GM12891 (cell line): ENCODE data around the gene SLC38A11.
"Not testable (repeated sequence)": the region's sequence is repeated elsewhere in the genome, so short reads cannot be mapped to it uniquely, and the experiment has no call there.

Experiments used
- DNase-seq: peaks from one replicate; pipeline ENCODE4 v3.0.0; 2011; ENCODE audit warnings: low spot score; ENCODE audit not compliant: insufficient read length
- FAIRE-seq: peaks from 2 replicates; lab custom pipeline; 2011; peaks lifted over from hg19 to GRCh38; lab: Jason Lieb, UNC
- PAX5 ChIP-seq: IDR thresholded peaks from 2 replicates; pipeline ENCODE4 v1.6.1; 2011; ENCODE audit warnings: low read length, moderate library complexity, mild to moderate bottlenecking; ENCODE audit not compliant: insufficient read depth, severe bottlenecking
- POLR2A ChIP-seq: IDR thresholded peaks from 2 replicates; pipeline ENCODE4 v1.6.1; 2011; ENCODE audit warnings: low read depth, low read length, control low read depth
- POLR2AphosphoS5 ChIP-seq: IDR thresholded peaks from 2 replicates; pipeline ENCODE4 v1.6.1; 2011; ENCODE audit warnings: low read depth, low read length, control low read depth
- POU2F2 ChIP-seq: IDR thresholded peaks from 2 replicates; pipeline ENCODE4 v1.6.1; 2011; ENCODE audit warnings: low read depth, mild to moderate bottlenecking, control low read depth, low read length, moderate library complexity
- SPI1 ChIP-seq: IDR thresholded peaks from 2 replicates; pipeline ENCODE4 v1.6.1; 2011; ENCODE audit warnings: low read depth, low read length, control low read depth
- TAF1 ChIP-seq: IDR thresholded peaks from 2 replicates; pipeline ENCODE4 v1.6.1; 2011; ENCODE audit warnings: low read depth, low read length, control low read depth

The SLC38A11 gene

DNA sequence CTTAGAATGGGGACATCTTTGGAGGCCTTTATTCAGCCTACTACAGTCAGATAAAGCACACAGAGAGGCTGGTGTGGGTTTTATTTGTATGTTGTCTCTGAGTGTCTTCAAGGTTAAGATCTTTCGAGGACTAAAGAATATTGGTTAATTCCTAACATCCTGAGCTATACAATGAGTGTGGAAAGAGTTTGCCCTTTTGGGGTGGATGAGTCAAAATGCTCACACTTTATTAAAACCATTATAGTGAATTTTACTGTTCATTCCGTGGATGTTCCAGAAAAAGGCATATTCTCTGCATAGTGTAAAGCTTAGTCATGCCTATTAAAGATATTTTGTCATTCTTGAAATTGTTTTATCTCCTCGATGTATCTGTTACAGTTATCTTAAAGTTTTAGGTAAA, 29.1 kb upstream of the SLC38A11 start:
- FAIRE-seq = no peak
- no peak for DNase-seq
- TF ChIP-seq TAF1 (no peak), POLR2AphosphoS5 (no peak), POLR2A (no peak), POU2F2 (no peak), PAX5 (no peak), SPI1 (no peak)

DNA sequence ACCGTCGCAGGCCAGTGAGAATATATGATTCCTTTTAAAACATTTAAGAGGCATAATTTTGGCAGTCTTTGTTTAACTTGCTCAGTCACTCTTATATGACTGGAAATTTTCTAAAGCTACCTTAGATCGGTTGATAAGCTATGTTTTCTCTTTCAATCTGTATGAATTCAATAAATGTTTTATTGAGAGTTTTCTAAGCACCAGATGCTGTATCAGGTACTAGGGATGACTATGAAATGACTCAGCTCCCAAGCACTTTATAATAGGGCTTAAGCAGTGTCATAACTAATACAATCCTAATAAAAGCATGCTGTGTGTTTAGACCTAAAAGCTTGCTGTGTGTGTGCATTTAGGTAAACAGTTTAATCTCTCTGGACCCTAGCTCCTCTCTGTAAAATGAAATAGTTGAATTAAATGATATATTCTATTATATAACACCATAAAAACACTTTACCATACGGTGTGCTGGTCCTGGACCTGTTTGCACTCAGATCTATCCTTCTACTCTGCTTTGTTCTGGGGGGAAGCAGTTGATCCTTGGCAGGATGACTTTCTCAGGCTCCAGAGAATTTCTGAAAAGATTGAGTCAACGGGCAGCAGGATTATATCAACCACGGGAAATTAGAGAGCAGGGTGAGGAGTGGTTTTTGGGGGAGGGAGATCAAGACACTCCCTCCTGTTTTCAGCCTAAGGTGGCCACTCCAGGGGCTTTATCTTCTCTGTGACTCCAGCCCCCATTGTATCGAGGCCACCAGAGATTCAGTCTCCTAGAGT, 26.1 kb upstream of the SLC38A11 start:
- no peak for FAIRE-seq
- TF ChIP-seq PAX5 (no peak), TAF1 (no peak), POU2F2 (no peak), POLR2A (no peak), POLR2AphosphoS5 (no peak), SPI1 (no peak)
- no peak for DNase-seq

DNA sequence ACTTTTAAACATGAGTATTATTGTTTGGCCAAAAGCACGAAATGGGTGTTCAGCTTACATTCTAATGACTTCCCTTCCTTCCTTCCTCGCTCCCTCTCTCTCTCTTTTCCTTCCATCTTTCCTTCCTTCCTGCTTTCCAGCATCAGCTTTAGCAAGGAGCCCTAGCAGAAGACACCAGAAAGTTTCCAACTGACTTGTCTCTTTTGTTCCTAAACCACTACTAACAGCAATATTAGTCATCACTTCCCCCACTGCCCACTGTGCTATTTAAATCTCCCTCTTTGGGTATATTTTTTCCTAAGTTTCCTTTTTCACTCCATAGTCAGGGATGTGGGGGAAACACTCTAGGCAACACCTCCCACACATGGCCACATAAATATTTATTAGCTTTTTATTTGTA, 25.4 kb upstream of the SLC38A11 start:
- not testable (repeated sequence) for DNase-seq
- FAIRE-seq = peak; percentile 78

DNA sequence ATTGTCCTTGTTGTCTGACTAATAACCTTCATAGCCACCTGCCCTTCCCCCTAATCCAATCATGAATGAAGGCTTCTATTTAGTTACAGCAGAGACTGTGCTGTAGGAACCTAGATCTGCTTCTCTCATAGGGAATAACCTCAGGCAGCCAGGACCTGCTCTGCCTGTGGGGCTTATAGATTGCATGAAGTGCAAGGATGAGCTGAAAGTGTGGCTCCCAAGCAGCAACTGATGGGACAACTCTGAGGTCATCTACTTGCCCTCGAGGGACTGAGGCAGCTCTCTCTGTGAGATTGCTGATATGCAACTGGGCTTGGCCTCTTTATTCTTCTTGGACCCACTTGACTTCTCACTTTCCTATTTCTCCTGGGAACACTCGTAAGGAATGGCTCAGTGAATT, 23.8 kb upstream of the SLC38A11 start:
- TF ChIP-seq PAX5 = no peak
- no peak for TF ChIP-seq POU2F2
- TF ChIP-seq TAF1 = no peak
- TF ChIP-seq SPI1 = no peak
- TF ChIP-seq POLR2A = no peak
- TF ChIP-seq POLR2AphosphoS5 = no peak
- FAIRE-seq (no peak), DNase-seq (no peak)

DNA sequence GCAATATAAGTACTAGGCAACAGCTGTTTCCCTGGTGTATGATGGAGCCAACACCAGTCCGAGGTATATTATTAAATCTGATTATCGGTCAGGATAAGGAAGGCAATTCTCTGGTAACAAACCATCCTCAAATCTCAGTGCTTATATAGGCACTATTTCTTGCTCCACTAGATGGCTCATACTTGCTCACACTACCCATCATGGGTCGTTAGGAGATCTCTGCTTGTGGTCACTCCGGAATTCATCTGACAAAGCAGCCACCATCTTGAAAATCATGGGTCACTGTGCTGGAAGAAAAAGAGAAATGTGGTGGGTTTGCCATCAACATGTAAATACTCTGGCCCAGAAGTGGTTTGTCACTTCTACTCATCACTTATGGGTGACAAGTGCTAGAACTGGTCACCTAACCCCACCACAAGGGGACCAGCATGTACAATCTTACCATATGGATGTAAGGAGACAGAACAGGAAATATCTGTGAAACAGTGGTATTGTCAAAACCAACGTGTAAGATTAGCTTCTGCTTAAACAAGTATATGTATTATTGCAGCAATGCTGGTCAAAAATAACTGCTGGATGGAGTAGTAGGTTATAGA, 21.6 kb upstream of the SLC38A11 start:
- FAIRE-seq = peak; percentile 78
- not testable (repeated sequence) for DNase-seq

DNA sequence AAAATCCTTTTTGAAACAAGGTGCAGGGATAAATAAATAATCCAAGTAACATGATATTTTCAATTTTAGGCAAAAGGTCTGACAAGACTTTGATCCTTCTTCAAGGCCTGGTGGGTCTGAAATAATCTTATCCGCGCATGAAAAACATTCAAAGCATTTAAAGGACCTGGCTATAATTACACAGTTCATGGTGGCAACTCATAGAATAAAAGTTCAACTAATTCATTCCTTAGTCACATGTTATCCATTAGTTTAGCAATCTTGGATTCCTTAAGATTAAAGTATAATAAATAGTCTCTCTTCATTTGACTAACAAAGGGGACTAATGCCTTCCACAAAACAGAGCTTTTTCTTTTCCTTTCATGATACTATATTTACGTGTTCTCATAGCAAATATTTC, 21.0 kb upstream of the SLC38A11 start:
- no peak for TF ChIP-seq POLR2A
- TF ChIP-seq POU2F2 = no peak
- TF ChIP-seq POLR2AphosphoS5 = no peak
- TF ChIP-seq PAX5 = no peak
- no peak for TF ChIP-seq SPI1
- TF ChIP-seq TAF1 = no peak
- DNase-seq = no peak
- FAIRE-seq = no peak

GRCh38 chr2:164975891-164976290, 20.6 kb upstream of the SLC38A11 start:
- DNase-seq = no peak
- TF ChIP-seq PAX5 (no peak), SPI1 (no peak), TAF1 (no peak), POLR2AphosphoS5 (no peak), POU2F2 (no peak), POLR2A (no peak)
- FAIRE-seq = no peak

DNA sequence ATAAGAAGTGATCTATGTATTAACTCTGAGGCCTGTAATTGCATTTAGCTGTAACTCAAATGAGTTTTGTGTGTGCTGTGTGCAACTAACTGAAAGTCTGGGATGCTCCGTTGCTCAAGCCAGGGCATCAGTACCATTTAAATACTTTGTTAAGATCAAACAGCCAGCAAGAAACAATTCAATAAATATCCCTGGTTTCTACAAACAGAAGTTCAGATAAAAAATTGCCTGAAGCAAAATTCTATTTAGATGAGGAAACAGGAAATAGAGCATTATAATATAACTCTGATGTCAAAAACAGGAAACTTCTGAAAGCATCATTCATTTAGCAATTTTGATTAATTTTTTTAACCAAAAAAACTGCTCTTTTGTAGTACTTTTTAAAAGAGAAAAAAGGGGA, 18.9 kb upstream of the SLC38A11 start:
- DNase-seq = no peak
- TF ChIP-seq PAX5 = no peak
- no peak for TF ChIP-seq POLR2AphosphoS5
- no peak for TF ChIP-seq POLR2A
- TF ChIP-seq TAF1 = no peak
- TF ChIP-seq POU2F2 = no peak
- no peak for TF ChIP-seq SPI1
- no peak for FAIRE-seq

DNA sequence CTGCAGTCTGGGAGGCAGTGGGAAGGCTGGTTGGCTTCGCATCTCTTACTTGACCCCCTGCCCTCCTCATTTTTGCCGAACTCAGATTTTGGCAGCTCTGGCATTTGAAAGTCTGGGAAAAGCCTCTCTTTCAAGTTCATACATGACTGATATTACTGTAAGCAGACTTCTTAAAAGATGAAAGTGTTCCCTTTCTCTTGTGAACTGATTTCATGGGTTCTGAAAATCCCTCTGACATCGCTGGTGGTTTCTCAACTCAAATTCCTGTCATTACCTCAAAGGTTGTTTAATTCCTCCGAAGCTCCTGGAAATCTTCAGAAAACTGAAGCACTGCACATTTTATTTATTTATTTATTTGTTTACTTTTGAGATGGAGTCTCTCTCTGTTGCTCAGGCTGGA, 16.9 kb upstream of the SLC38A11 start:
- no peak for TF ChIP-seq POLR2AphosphoS5
- no peak for TF ChIP-seq TAF1
- no peak for TF ChIP-seq SPI1
- TF ChIP-seq POU2F2 = no peak
- TF ChIP-seq POLR2A = no peak
- TF ChIP-seq PAX5 = no peak
- FAIRE-seq = no peak
- DNase-seq = no peak

GRCh38 chr2:164969909-164970690, 14.8 kb upstream of the SLC38A11 start:
- no peak for DNase-seq
- TF ChIP-seq SPI1 (no peak), POLR2AphosphoS5 (no peak), TAF1 (no peak), POLR2A (no peak), POU2F2 (no peak), PAX5 (no peak)
- no peak for FAIRE-seq
